Measurements from ENCODE around the gene OTOP3.

DNA sequence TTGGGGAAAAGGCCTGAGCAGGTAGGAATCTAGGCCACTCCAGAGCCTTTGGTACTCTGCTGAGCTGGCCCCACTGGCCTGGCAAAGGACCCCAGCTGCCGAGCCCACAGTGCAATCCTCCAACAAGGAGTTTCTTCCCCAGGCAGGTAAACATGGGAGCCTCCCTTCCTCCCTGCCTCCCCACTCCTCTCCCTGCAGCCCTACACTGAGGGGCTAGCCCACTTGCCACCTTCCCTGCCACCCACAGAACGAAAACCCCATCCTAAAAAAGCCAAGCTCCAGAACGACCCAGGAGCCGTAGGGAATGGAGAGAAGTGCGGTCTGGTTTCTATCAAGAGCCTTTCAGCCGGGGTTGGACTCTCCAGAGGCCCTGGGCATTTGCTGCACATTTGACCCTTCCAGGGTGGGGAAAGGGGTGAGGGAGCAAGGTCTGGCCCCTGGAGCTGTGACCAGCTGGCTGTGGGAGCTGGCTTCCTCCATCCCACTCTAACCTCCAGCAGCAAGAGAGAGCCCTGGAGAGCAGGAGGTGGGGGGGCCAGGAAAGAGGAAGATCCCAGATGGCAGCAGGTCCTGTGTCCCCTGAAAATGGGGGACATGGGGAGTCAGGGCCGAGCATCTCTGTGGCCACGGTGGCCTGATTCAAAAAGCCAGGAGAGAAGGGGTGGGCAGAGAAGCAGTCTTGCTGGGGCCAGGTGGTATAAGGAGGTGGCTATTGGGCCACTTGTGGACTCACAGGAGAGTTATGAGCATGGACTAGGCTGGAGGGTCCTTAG, 35.6 kb downstream of the OTOP3 start:
- TF ChIP-seq BACH2 (CRISPR knock-in tag; IDR thresholded peaks at IDR 0.05; ENCODE audit: borderline replicate concordance) (no peak), ZFP3 (CRISPR knock-in tag; IDR thresholded peaks at IDR 0.05) (no peak), ARNTL (CRISPR knock-in tag; IDR thresholded peaks at IDR 0.05; ENCODE audit: borderline replicate concordance, low read depth) (no peak), ZNF8 (CRISPR knock-in tag; IDR thresholded peaks at IDR 0.05) (no peak), RARB (CRISPR knock-in tag; IDR thresholded peaks at IDR 0.05) (no peak), TOX (CRISPR knock-in tag; IDR thresholded peaks at IDR 0.05; ENCODE audit: borderline replicate concordance) (no peak), ZFP30 (CRISPR knock-in tag; IDR thresholded peaks at IDR 0.05) (no peak), GLIS3 (CRISPR knock-in tag; IDR thresholded peaks at IDR 0.05) (no peak), ZC3H10 (CRISPR knock-in tag; IDR thresholded peaks at IDR 0.05) (no peak), CSDC2 (CRISPR knock-in tag; IDR thresholded peaks at IDR 0.05) (no peak), ZNF70 (CRISPR knock-in tag; IDR thresholded peaks at IDR 0.05) (no peak)
- TF ChIP-seq, protein P1, sequence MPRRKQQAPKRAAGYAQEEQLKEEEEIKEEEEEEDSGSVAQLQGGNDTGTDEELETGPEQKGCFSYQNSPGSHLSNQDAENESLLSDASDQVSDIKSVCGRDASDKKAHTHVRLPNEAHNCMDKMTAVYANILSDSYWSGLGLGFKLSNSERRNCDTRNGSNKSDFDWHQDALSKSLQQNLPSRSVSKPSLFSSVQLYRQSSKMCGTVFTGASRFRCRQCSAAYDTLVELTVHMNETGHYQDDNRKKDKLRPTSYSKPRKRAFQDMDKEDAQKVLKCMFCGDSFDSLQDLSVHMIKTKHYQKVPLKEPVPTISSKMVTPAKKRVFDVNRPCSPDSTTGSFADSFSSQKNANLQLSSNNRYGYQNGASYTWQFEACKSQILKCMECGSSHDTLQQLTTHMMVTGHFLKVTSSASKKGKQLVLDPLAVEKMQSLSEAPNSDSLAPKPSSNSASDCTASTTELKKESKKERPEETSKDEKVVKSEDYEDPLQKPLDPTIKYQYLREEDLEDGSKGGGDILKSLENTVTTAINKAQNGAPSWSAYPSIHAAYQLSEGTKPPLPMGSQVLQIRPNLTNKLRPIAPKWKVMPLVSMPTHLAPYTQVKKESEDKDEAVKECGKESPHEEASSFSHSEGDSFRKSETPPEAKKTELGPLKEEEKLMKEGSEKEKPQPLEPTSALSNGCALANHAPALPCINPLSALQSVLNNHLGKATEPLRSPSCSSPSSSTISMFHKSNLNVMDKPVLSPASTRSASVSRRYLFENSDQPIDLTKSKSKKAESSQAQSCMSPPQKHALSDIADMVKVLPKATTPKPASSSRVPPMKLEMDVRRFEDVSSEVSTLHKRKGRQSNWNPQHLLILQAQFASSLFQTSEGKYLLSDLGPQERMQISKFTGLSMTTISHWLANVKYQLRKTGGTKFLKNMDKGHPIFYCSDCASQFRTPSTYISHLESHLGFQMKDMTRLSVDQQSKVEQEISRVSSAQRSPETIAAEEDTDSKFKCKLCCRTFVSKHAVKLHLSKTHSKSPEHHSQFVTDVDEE (CRISPR knock-in tag; IDR thresholded peaks at IDR 0.05): no peak
- TF ChIP-seq, protein P2, sequence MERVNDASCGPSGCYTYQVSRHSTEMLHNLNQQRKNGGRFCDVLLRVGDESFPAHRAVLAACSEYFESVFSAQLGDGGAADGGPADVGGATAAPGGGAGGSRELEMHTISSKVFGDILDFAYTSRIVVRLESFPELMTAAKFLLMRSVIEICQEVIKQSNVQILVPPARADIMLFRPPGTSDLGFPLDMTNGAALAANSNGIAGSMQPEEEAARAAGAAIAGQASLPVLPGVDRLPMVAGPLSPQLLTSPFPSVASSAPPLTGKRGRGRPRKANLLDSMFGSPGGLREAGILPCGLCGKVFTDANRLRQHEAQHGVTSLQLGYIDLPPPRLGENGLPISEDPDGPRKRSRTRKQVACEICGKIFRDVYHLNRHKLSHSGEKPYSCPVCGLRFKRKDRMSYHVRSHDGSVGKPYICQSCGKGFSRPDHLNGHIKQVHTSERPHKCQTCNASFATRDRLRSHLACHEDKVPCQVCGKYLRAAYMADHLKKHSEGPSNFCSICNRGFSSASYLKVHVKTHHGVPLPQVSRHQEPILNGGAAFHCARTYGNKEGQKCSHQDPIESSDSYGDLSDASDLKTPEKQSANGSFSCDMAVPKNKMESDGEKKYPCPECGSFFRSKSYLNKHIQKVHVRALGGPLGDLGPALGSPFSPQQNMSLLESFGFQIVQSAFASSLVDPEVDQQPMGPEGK (CRISPR knock-in tag; IDR thresholded peaks at IDR 0.05; ENCODE audit: borderline replicate concordance): no peak
- TF ChIP-seq, protein P3, sequence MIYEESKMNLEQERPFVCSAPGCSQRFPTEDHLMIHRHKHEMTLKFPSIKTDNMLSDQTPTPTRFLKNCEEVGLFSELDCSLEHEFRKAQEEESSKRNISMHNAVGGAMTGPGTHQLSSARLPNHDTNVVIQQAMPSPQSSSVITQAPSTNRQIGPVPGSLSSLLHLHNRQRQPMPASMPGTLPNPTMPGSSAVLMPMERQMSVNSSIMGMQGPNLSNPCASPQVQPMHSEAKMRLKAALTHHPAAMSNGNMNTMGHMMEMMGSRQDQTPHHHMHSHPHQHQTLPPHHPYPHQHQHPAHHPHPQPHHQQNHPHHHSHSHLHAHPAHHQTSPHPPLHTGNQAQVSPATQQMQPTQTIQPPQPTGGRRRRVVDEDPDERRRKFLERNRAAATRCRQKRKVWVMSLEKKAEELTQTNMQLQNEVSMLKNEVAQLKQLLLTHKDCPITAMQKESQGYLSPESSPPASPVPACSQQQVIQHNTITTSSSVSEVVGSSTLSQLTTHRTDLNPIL (CRISPR knock-in tag; IDR thresholded peaks at IDR 0.05; ENCODE audit: low read depth): no peak
